GM18526 (cell line): ENCODE data around the gene C3orf22.

Experiments
- POLR2A ChIP-seq: IDR thresholded peaks from 3 replicates; pipeline ENCODE4 v1.6.1; 2011; ENCODE audit not compliant: insufficient read length; ENCODE audit errors: extremely low read depth

C3orf22 gene

GRCh38 chr3:126562737-126563276 is 4.1 kb upstream of the C3orf22 start:
- TF ChIP-seq POLR2A, result no peak

- TF ChIP-seq POLR2A, result no peak
Measured at GRCh38 chr3:126557761-126558160, 971 bp downstream of the C3orf22 start.

- TF ChIP-seq POLR2A, result no peak
Measured at GRCh38 chr3:126557415-126557745, 1.4 kb downstream of the C3orf22 start.

- TF ChIP-seq POLR2A, result no peak
Measured at GRCh38 chr3:126556637-126557414, 1.9 kb downstream of the C3orf22 start.

GRCh38 chr3:126555795-126556636 is 2.7 kb downstream of the C3orf22 start:
- TF ChIP-seq POLR2A, result no peak

GRCh38 chr3:126554560-126555525 is 3.9 kb downstream of the C3orf22 start:
- TF ChIP-seq POLR2A, result no peak

- TF ChIP-seq POLR2A, result no peak
Measured at GRCh38 chr3:126553284-126554084, 5.2 kb downstream of the C3orf22 start.

GRCh38 chr3:126552688-126553283 is 5.9 kb downstream of the C3orf22 start:
- TF ChIP-seq POLR2A, result no peak

GRCh38 chr3:126551839-126552687 is 6.7 kb downstream of the C3orf22 start:
- TF ChIP-seq POLR2A, result no peak

- TF ChIP-seq POLR2A, result no peak
Measured at GRCh38 chr3:126551121-126551838, 7.5 kb downstream of the C3orf22 start.

- TF ChIP-seq POLR2A, result no peak
Measured at GRCh38 chr3:126550488-126551051, 8.2 kb downstream of the C3orf22 start.
